ENCODE results near the gene ELOB.

Gene ELOB

DNA sequence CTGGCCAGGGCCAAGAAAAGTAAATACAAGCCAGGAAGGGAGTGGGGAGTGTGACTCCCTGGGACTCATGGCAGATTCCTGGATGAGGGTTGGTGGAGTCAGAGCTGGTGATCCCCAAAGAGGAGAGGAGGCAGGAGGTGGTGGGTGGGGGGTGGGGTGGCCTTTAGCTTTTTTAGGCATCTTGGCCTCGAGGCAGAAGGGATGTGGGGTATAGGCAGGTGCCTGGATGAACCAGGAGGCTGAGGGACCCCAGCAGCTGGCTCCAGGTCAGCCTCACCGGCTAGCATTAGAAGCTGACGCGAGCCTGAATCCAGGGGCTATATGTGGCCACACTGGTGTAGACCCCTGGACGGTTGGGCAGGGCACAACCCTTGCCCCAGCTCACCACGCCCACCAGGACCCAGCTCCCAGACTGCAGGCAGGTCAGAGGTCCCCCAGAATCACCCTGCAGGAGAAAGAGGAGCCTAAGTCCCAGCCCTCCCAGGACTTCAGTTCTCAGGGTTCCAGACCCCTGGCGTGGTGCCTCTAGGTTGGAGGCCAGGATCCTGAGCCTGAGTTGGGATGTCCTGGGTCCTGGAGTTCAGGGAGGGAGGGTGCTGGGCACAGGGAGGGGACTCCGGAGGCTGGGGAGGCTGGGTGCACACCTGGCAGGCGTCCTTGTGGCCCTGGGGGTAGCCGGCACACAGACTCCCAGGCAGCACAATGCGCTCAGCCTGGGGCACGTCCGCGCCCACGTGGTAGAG is 7.4 kb upstream of the ELOB start:
- DNase-seq, result no peak

- no peak for DNase-seq
Measured at GRCh38 chr16:2783581-2784357, 6.7 kb upstream of the ELOB start.

DNA sequence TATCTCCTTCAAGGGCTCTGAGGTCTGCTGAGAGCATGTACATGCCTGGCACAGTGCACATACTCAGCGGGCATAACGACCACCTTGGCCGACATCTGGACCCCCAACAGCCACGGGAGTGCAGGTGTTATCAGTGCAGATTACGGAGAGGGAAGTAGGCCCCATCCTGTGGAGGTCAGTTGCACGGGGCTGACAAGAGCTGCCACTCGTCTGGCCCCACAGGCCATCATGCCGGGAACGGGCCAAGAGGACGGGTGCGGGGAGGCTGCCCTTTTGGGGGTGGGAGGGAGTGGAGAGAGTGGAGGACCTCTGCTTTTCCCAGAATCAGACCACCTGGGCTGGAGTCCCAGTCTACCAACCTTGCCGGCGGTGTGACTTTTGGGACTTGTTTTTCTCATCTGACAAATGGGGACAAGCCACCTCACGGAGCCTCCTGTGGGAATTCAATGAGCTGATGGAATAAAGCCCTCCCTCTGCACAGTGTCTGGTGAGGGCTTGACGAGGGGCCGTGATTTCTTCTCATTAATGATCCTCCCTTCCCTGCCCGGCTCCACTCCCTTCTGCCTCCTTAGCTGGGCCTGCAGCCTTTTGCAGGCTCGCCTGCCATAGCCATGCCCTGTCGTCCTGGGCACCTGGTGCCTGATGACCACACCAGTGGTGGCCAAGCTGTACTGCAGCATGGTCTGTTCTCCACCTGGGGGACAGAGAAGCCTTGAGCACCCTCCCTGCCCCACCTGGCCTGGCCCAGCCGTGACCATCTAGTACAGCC is 5.7 kb upstream of the ELOB start:
- no peak for DNase-seq

- DNase-seq, result no peak
Measured at GRCh38 chr16:2779978-2780898, 3.2 kb upstream of the ELOB start.

DNA sequence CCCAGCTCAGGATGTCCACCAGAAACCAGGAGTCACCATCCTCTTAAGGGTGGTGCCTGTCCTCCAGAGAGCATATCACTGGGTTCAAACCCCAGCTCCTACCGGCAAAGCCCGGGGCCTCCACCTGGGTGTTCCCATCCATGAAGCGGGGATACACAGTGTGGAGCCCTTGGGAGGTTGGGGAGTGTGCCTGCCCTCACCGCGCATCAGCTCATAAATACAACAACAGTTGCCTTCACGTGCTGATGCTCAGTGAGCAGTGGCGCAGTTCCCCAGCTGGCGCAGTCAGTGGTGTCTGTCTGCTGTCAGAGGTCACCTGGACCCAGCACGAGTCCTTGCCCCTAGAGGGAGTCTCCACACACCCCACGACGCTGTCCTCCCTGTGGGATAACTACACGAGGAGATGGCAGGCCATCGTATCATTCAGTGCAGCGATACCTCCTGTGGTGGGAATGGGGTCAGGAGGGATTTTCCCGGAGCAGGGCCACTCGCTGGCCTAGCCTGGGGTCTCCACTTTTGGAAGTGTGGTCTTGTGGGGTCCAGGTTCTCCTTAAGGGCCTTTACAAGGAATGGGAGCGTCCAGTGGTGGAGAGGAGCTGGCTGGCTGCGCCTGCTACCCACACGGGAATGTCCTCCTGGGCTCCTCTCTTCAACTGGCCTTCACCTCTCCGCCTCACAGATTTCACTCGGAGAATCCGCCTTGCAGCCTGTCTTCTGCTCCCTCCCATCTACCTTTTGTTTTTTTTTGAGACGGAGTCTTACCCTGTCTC is 2.3 kb upstream of the ELOB start:
- DNase-seq, result no peak

GRCh38 chr16:2778630-2778958 is 1.5 kb upstream of the ELOB start:
- no peak for DNase-seq

GRCh38 chr16:2777903-2778629 is 986 bp upstream of the ELOB start:
- DNase-seq, result peak in 8 of 56 donors; percentile 28 to 68 (median 52)

GRCh38 chr16:2776500-2777139 is 460 bp downstream of the ELOB start:
- peak in 10 of 56 donors; percentile 28 to 71 (median 55) for DNase-seq

GRCh38 chr16:2775765-2776499 is 1.1 kb downstream of the ELOB start:
- no peak for DNase-seq

- DNase-seq, result no peak
Measured at GRCh38 chr16:2775131-2775716, 1.9 kb downstream of the ELOB start.

- no peak for DNase-seq
Measured at GRCh38 chr16:2774161-2774891, 2.8 kb downstream of the ELOB start.

DNA sequence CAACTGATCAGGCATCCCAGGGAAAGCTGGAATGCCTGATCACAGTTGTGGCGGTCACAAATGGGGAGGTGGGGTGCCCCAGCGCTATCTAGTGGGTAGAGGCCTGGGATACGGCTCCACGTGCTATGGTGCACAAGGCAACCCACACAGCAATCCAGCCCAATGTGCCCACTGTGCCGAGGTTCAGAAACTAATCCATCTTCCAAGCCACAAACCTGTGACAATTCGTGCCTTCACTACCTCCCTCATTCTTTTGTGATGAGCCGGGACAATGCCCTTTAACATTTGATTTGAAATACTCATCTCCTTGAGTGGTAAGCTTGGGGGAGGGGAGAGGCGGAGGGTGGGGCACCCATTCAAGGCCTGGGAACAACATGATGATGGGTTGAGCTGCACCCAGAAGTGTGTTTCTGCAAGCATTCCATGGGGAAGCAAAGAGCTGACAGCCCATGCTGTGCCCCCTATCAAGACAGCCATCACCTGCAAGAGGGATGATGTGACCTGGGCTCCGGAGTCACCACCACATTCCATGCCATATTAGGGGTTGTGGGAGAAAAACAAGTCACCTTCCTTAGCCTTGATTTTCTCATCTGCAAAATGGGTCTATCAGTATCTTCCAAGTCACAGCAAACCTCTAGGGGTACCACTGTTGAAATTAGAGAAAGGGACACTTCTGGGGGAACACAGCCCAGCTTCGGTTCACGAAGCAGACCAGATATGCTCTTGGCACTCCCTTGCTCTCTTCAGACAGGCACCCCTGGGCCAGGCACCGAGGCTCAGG is 3.7 kb downstream of the ELOB start:
- DNase-seq, result no peak

- DNase-seq, result no peak
Measured at GRCh38 chr16:2771496-2772402, 5.3 kb downstream of the ELOB start.

DNA sequence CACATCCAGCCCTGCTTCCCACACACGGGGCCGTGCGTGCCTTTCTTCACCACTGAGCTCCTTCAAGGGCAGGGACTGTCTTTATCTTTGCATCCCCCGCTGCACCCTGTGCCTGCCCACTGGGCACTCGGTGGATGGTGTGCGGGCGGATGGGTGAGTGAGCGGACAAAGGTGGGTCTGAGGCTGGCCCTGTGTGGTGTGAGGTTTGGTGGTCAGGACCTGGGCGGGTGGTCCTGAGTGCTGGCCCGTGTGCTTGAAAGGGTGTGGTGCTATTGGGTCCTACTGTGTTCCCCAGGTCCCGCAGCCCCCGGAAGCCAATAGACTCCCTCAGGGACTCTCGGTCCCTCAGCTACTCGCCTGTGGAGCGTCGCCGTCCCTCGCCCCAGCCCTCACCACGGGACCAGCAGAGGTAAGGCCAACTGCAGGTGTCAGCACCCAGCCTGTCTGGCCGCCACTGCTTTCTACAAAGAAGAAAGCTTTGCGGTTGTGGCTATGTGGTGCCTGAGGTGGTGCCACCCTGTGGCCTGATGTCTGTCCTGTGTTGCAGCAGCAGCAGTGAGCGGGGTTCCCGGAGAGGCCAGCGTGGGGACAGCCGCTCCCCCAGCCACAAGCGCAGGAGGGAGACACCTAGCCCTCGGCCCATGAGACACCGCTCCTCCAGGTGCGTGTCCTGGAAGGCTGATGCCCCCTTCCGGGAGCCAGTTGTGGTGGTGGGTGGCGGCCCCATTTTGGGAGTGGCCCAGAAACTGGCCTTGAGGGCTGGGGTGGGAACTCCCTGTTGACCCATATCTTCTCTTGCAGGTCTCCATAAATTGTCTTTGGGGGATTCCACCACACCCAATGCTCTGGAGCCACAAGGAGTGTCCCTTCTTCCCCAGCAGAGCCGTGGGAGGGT is 6.8 kb downstream of the ELOB start:
- DNase-seq, result no peak
